Testis (tissue), 3 donors: ENCODE measurements around the gene FAM200C. TPM values are rescaled to one million over a fixed set of nuclear protein-coding genes. Genes with fewer than 3 reads are reported as not detected.

Experiments used
- DNase-seq: peaks from one replicate; pipeline ENCODE4 v3.0.0-alpha.2; 2019
- H3K27ac ChIP-seq, 2 donors: fragments of 200-600 bp; sonication (generic); one replicate each; pipeline ENCODE4 v1.5.1; 2019
- H3K27me3 ChIP-seq: fragments of 200-600 bp; sonication (generic); one replicate; pipeline ENCODE4 v1.5.1; 2019
- H3K36me3 ChIP-seq: fragments of 200-600 bp; sonication (generic); one replicate; pipeline ENCODE4 v1.5.1; 2017; ENCODE audit warnings: low read depth; ENCODE audit errors: missing control alignments
- H3K4me1 ChIP-seq: fragments of 200-600 bp; sonication (generic); one replicate; pipeline ENCODE4 v1.5.1; 2019
- H3K4me3 ChIP-seq, 2 donors: fragments of 200-600 bp; sonication (generic); one replicate each; pipeline ENCODE4 v1.5.1; 2017 to 2019
- H3K9me3 ChIP-seq: fragments of 200-600 bp; sonication (generic); one replicate; pipeline ENCODE4 v1.5.1; 2017
- CTCF ChIP-seq, 3 experiments: fragments of 450-650 bp in 2 of 3; fragments of 200-600 bp in 1 of 3; sonication (generic) in 1 of 3; IDR thresholded peaks; one replicate each; pipeline ENCODE4 v1.5.1; 2016 to 2019; ENCODE audit warnings: antibody characterized with exemption in 3 of 3, mild to moderate bottlenecking in 2 of 3, moderate library complexity in 1 of 3
- POLR2A ChIP-seq: fragments of 450-650 bp; IDR thresholded peaks from one replicate; pipeline ENCODE4 v1.6.1; 2017; ENCODE audit warnings: antibody characterized with exemption, mild to moderate bottlenecking, moderate library complexity
- WGBS, 2 donors: methylation state at CpG; one replicate each; pipeline ENCODE4 v1.1.5; 2018; 5-methylcytosine and 5-hydroxymethylcytosine counted together
- intact Hi-C: fragments of 100-400 bp; cut with DNase I; formaldehyde crosslinking; loops from one replicate; pipeline ENCODE4 v1.15.1; 2023; ENCODE audit warnings: low total_unique reads
- polyA plus RNA-seq: library from polyadenylated mRNA; stranded (reverse); fragments of 350-450 nt; fragmentation: Illumina TruSeq; extraction: RNeasy Lipid Tissue Mini Kit (QIAGEN cat#74804); gene quantifications from one replicate; pipeline ENCODE4 v1.2.3, GENCODE V29; 2014; ENCODE audit warnings: low read depth, low replicate concordance; ENCODE audit not compliant: insufficient read depth
- total RNA-seq, 2 donors: library from RNA; depleted of rRNA; stranded (reverse); fragments of >200 nt; gene quantifications; one replicate each; pipeline ENCODE4 v1.2.3, GENCODE V29; 2016

FAM200C gene
- total and polyA plus RNA-seq, 3 donors from 2014 or later = 5.5 to 11.1 (median 10.6) TPM

DNA sequence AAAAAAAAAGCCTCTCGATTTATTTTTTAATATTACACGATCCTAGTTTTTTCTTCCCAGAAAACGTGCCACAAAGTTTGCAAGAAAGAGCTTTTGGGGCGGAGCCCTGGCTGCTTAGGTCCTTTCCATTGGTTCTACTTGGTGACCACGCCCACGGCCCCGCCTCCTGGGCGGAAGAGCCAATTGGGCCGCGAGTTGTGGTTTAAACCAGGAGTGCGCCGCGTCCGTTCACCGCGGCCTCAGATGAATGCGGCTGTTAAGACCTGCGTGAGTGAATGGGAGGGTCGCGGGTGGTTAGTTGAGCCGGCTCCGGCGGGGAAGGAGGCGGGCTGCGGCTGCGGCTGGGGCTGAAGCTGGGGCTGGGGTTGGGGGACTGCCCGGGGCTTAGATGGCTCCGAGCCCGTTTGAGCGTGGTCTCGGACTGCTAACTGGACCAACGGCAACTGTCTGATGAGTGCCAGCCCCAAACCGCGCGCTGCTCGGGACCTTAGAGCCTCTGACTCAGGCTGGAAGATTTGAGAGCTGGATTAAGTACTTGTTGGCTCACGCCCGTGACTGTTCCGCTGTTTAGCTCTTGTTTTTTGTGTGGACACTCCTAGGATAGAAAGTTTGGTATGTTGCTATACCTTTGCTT is 21.9 kb upstream of the FAM200C start, which contains the start of gene PTTG1:
Gene PTTG1 (plus strand): TSS at position 231 of the 634 bp plus-strand sequence. CDS start 458 bp downstream, outside the sequence.
- H3K36me3 ChIP-seq = no peaks in the 10 kb centered on the region
- peak within 1 kb of the TSS; percentile 31 to 41 for H3K27ac ChIP-seq
- H3K27me3 ChIP-seq = no peaks in the 10 kb centered on the region
- peak within 1 kb of the TSS; percentile 44 to 68 for H3K4me3 ChIP-seq
- H3K9me3 ChIP-seq = no peaks in the 10 kb centered on the region
- peak; percentile 98 for DNase-seq
- WGBS, 2 donors = 1% methylated on average over 13 to 35 of the region's 39 CpGs
- peaks cover 7% of the 10 kb centered on the region for H3K4me1 ChIP-seq
- TF ChIP-seq POLR2A (no peak), CTCF (IDR thresholded peaks at IDR 0.05) (no peak)
- intact Hi-C loops = no loop called here

DNA sequence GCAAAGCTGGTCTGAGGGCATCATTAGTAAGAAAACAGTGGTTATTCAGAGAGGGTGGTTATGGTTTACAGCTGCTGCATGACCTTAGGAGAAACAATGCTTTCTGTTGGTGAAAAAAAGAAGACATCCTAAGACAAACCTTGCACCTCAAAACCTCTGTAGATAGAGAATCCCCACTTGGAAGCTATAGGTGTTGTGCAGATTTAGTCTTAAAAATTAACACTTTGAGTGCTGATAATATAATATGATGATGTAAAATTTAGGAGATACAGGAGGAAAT is 20.4 kb upstream of the FAM200C start:
- Histone ChIP-seq H3K4me3 (no peak overlapping the region), H3K27ac (peak overlapping the region in 1 of 2 donors; percentile 86)
- TF ChIP-seq CTCF (IDR thresholded peaks at IDR 0.05) = no peak
- no peak for TF ChIP-seq POLR2A

GRCh38 chr5:160419458-160420330 is 19.8 kb upstream of the FAM200C start:
- Histone ChIP-seq H3K4me1 (peaks cover 7% of the 10 kb centered on the region), H3K9me3 (no peaks in the 10 kb centered on the region), H3K27ac (peak overlapping the region; percentile 81 to 86), H3K36me3 (no peaks in the 10 kb centered on the region), H3K27me3 (no peaks in the 10 kb centered on the region), H3K4me3 (peak overlapping the region; percentile 76 to 86)
- no peak for DNase-seq
- TF ChIP-seq CTCF (IDR thresholded peaks at IDR 0.05) (no peak), POLR2A (no peak)
- 26 to 36% methylated on average over 11 of the region's 11 CpGs for WGBS, 2 donors
- intact Hi-C loops = no loop called here

More for the DNA sequence above, 20.4 kb upstream of the FAM200C start:
- Histone ChIP-seq H3K4me1 (peaks cover 7% of the 10 kb centered on the region), H3K36me3 (no peaks in the 10 kb centered on the region), H3K27me3 (no peaks in the 10 kb centered on the region), H3K9me3 (no peaks in the 10 kb centered on the region)
- no peak for DNase-seq
- intact Hi-C loops = no loop called here

DNA sequence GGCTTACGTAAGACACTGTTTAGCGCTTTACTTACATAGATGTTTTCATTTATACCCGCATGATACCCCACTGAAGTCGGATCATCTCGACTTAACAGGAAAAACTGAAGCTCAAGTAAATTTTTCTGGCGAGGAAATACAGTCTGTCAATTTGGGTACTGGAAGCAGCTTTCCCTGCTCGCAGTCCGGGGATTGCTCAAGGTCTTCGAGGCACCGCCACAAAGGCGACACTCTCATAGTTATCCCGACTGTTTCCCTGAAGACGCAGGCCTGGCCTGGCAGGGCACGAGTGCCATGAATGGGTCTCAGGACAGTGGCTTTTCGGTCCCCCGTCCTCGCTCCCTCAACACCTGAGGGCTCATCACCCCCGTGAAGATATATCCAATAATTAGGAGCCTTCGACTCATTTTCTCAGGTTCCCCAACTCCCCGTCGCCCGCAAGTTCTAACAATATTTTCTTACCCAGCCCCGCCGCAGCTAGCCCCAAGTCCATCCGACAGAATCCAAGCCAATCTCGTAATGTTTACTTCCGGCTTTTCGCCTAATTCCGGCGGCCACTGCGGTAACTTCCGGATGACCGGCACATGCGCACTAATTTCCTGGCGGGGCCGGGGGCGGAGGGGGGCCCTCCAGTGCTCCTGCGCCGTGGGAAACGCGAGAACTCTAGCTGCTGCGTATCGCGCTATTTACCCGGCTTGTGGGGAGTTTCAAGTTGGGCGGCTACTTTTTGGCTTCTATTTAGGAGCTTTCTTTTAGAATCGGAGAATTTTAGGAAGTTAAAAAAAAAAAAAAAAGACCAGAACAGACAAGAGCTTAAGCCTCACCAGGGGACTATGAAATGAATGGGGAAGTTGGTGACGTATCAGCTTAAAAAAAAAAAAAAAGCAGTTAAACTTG is 19.0 kb upstream of the FAM200C start, which contains the start of gene SLU7:
Gene SLU7 (minus strand): TSS at position 521 of the 897 bp plus-strand sequence. CDS start 3,787 bp downstream, outside the sequence.
- H3K4me3 ChIP-seq = peak within 1 kb of the TSS; percentile 76 to 86
- intact Hi-C loops = no loop called here
- 1% methylated on average over 48 of the region's 48 CpGs for WGBS, 2 donors
- H3K4me1 ChIP-seq = peaks cover 7% of the 10 kb centered on the region
- no peaks in the 10 kb centered on the region for H3K36me3 ChIP-seq
- H3K9me3 ChIP-seq = no peaks in the 10 kb centered on the region
- peak within 1 kb of the TSS; percentile 81 to 86 for H3K27ac ChIP-seq
- H3K27me3 ChIP-seq = no peaks in the 10 kb centered on the region
- DNase-seq = peak; percentile 95
- peak; percentile 35 for TF ChIP-seq POLR2A
- TF ChIP-seq CTCF (IDR thresholded peaks at IDR 0.05) = no peak
